H1 (cell line): ENCODE results near the gene MARK3. TPM values are rescaled to one million over a fixed set of nuclear protein-coding genes. Genes with fewer than 3 reads are reported as not detected.

Experiments
- CBX5 ChIP-seq: fragments of 300-800, 300-1000 bp; sonication (generic); IDR thresholded peaks from 2 replicates; pipeline ENCODE4 v1.7.1; 2016; ENCODE audit warnings: antibody characterized with exemption, low read length, low read depth
- CTBP2 ChIP-seq: IDR thresholded peaks from 2 replicates; pipeline ENCODE4 v1.7.0; 2011; ENCODE audit warnings: borderline replicate concordance, mild to moderate bottlenecking, moderate library complexity, mixed read lengths, low read length; ENCODE audit not compliant: insufficient read depth, insufficient read length
- RBBP5 ChIP-seq: IDR thresholded peaks from 2 replicates; pipeline ENCODE4 v1.7.1; 2012; ENCODE audit warnings: low read depth, mild to moderate bottlenecking, inconsistent platforms, low read length, moderate library complexity, borderline replicate concordance
- SP4 ChIP-seq: IDR thresholded peaks from 2 replicates; pipeline ENCODE4 v1.6.1; 2012; ENCODE audit warnings: low read length, inconsistent platforms
- SUZ12 ChIP-seq: fragments of 200-600 bp; sonication (generic); IDR thresholded peaks from 2 replicates; pipeline ENCODE4 v1.6.1; 2012; ENCODE audit warnings: mild to moderate bottlenecking, inconsistent platforms, low read length, moderate library complexity, mixed read lengths
- polyA plus RNA-seq, 7 experiments: library from polyadenylated mRNA; depleted of rRNA in 3 of 7; stranded (reverse) in 5 of 7; unstranded in 2 of 7; fragments of >200 nt in 5 of 7; fragments of 200-250 nt in 2 of 7; gene quantifications; 1 replicate in 5 of 7; 2 replicates in 1 of 7; 4 replicates in 1 of 7; pipeline versions ENCODE4 v1.2.1 to v1.2.3, GENCODE V29; 2011 to 2013; ENCODE audit warnings: missing spikeins in 2 of 7, mixed read lengths in 2 of 7
- total RNA-seq: library from RNA; stranded (reverse); fragmentation: NEBNext Ultra II Directional; extraction: Animal tissue kit (Norgen Biotek cat#: 25700); gene quantifications from 2 replicates; pipeline ENCODE4 v1.2.1, GENCODE V29; 2021

MARK3 gene
- total and polyA plus RNA-seq, 2 of the 8 experiments (the other 6 are each of a cell fraction or from before 2014, with no cell fraction given), result 39.4 to 76.9 TPM

DNA sequence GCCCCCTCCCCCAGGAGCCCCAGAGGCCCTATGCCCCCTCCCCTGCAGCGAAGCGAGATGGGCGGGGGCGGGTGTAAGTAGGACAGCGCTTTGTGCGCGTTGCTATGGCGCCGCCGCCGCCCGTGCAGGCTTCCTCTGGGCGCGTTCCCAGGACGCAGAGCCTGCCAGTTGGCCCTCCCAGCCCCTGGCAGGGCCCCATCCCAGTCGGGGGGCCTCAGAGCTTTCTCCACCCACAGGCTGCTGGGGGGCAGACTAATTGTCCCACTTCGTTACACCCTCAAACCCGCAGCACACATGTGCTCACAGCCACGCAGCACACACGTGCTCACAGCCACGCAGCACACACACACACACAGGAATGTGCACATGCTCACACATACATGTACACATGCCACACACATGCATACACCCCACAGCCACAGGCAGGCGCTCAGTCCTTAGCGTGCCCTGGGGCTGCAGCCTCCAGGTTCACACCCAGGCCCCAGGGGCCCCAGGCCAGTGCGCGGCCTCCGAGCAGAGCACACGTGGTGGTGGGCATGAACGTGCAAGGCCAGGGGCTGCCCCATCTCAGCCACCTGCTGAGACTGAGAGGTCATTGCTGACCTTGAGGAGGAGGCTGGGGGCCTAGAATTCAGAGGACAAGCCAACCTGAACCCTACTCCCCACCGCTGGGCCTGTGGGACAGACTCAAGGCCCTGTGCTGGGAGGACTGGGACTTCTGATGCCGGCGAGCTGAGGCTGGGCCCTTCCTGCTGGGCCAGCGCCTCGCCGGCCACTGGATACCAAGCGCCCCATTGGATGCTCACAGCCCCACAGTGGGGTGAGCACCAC lies 159.4 kb downstream of the MARK3 start (continued):
- TF ChIP-seq CTBP2, result no peak
- no peak for TF ChIP-seq SP4
- TF ChIP-seq CBX5, result no peak
- no peak for TF ChIP-seq SUZ12
- no peak for TF ChIP-seq RBBP5
